RWPE2 (cell line): ENCODE results near the gene KLK12.

ENCODE experiments used
- ATAC-seq: fragments of 200-7000 bp; cut with Tn5 transposase; 3 replicates; pipeline ENCODE4 v1.9.1; 2021; ENCODE audit warnings: low read depth
- DNase-seq: peaks from one replicate; pipeline ENCODE4 v3.0.0-alpha.2; 2020; ENCODE audit warnings: low spot score
- H3K27ac ChIP-seq: fragments of 450-650 bp; 2 replicates; pipeline ENCODE4 v1.5.1; 2017; ENCODE audit warnings: mild to moderate bottlenecking; ENCODE audit not compliant: poor library complexity, severe bottlenecking
- H3K27me3 ChIP-seq: fragments of 250-450 bp; sonication (Bioruptor Pico); 2 replicates; pipeline ENCODE4 v1.5.1; 2021; ENCODE audit warnings: mild to moderate bottlenecking, moderate library complexity; ENCODE audit not compliant: insufficient read depth, poor library complexity, severe bottlenecking
- H3K36me3 ChIP-seq: fragments of 250-450 bp; sonication (Bioruptor Pico); 2 replicates; pipeline ENCODE4 v1.5.1; 2020; ENCODE audit warnings: low read depth, mild to moderate bottlenecking, moderate library complexity
- H3K4me1 ChIP-seq: fragments of 250-450 bp; sonication (Bioruptor Pico); 2 replicates; pipeline ENCODE4 v1.5.1; 2021; ENCODE audit warnings: mild to moderate bottlenecking, moderate library complexity; ENCODE audit not compliant: insufficient read depth, poor library complexity, severe bottlenecking
- H3K4me3 ChIP-seq: fragments of 250-450 bp; sonication (Bioruptor Pico); 2 replicates; pipeline ENCODE4 v1.5.1; 2021; ENCODE audit warnings: mild to moderate bottlenecking, moderate library complexity; ENCODE audit not compliant: severe bottlenecking
- H3K9me3 ChIP-seq: fragments of 250-450 bp; sonication (Bioruptor Pico); 2 replicates; pipeline ENCODE4 v1.5.1; 2021; ENCODE audit warnings: mild to moderate bottlenecking, moderate library complexity; ENCODE audit not compliant: severe bottlenecking
- TF ChIP-seq, protein P1 (sequence below): fragments of 450-650 bp; IDR thresholded peaks from one replicate; pipeline ENCODE4 v1.5.1; 2017; ENCODE audit warnings: mild to moderate bottlenecking, moderate library complexity; ENCODE audit not compliant: poor library complexity, severe bottlenecking

Gene KLK12

DNA sequence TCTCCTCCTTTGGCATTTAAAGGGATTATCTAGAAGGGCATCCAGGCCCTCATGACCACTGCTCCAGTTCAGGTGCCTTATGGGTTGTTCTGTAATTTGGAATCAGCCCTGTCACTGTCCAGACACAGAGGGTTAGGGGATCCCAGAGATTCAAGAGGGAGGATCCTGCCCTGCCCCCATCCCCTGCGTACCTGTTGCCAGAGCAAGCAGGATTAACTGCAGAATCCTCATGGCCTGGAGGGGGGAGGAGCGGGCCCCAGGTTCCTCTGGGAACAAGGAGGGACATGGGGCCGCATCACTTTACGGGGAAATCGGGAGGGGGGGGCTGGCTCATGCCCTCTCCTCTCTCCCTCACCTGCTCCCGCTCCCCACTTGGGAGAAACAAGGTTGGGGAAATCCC, 9.4 kb downstream of the KLK12 start:
- Histone ChIP-seq H3K27me3 (peaks cover 3% of the 10 kb centered on the region), H3K4me3 (no peak overlapping the region), H3K36me3 (no peaks in the 10 kb centered on the region), H3K27ac (no peak overlapping the region), H3K4me1 (no peaks in the 10 kb centered on the region), H3K9me3 (no peaks in the 10 kb centered on the region)
- ATAC-seq: no peak
- TF ChIP-seq, protein P1, sequence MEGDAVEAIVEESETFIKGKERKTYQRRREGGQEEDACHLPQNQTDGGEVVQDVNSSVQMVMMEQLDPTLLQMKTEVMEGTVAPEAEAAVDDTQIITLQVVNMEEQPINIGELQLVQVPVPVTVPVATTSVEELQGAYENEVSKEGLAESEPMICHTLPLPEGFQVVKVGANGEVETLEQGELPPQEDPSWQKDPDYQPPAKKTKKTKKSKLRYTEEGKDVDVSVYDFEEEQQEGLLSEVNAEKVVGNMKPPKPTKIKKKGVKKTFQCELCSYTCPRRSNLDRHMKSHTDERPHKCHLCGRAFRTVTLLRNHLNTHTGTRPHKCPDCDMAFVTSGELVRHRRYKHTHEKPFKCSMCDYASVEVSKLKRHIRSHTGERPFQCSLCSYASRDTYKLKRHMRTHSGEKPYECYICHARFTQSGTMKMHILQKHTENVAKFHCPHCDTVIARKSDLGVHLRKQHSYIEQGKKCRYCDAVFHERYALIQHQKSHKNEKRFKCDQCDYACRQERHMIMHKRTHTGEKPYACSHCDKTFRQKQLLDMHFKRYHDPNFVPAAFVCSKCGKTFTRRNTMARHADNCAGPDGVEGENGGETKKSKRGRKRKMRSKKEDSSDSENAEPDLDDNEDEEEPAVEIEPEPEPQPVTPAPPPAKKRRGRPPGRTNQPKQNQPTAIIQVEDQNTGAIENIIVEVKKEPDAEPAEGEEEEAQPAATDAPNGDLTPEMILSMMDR: no peak
- DNase-seq: no peak

DNA sequence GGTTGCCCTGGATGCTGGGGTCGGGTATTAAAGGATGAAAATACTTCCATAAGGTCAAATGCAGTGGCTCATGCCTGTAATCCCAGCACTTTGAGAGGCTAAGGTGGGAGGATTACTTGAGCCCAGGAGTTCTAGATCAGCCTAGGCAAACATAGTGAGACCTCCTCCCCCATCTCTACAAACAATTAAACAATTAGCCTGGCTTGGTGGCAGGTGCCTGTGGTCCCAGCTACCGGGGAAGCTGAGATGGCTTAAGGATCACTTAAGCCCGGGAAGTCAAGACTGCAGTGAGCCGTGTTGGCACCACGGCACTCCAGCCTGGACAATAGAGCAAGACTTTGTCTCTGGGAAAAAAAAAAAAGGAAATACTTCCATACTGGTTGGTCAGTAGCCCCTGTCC, 9.9 kb downstream of the KLK12 start:
- no peaks in the 10 kb centered on the region for H3K4me1 ChIP-seq
- no peak overlapping the region for H3K4me3 ChIP-seq
- TF ChIP-seq, protein P1: no peak
- H3K36me3 ChIP-seq: no peaks in the 10 kb centered on the region
- ATAC-seq (no peak), DNase-seq (no peak)
- no peaks in the 10 kb centered on the region for H3K9me3 ChIP-seq
- H3K27ac ChIP-seq: no peak overlapping the region
- H3K27me3 ChIP-seq: peaks cover 6% of the 10 kb centered on the region

DNA sequence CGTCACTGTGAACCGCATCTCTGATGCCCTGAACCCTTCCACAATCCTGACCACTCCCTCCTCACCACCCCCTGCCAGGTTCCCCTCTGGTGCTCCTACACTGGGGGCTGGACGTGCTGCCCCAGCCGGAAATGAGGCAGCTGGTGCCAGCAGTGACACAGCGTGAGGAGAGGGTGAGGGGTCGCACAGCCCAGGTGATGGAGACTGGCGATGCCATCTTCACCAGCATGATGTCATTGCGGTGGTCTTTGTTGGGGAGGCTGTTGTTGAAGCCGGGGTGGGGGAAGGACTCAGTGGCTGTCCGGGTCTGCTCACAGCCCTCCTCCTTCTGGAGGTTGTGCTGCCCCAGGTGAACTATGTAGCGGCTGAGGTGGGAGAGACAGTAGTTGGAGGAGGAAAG, 10.9 kb downstream of the KLK12 start:
- Histone ChIP-seq H3K36me3 (no peaks in the 10 kb centered on the region), H3K27ac (no peak overlapping the region), H3K9me3 (no peaks in the 10 kb centered on the region), H3K27me3 (peaks cover 14% of the 10 kb centered on the region), H3K4me3 (no peak overlapping the region), H3K4me1 (no peaks in the 10 kb centered on the region)
- TF ChIP-seq, protein P1: no peak
- ATAC-seq (no peak), DNase-seq (no peak)

DNA sequence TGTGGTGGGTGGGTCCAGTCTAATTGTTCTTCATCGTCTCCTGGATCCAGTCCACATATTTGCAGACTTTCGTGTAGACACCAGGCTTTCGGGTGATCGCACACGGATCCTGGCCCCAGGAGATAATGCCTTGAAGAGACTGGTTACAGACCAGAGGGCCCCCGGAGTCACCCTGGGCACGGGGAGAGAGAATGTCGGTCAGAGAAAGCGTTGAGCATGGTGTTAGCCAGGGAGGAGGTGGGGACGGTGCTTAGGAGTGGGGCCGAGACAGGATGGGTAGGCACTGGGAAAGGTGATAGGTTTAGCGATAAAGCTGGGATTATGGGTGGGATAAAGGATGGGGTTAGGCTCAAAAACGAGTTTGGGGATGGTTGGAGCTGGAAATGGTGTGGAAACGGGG, 12.3 kb downstream of the KLK12 start:
- no peaks in the 10 kb centered on the region for H3K4me1 ChIP-seq
- ATAC-seq (no peak), DNase-seq (no peak)
- no peak overlapping the region for H3K27ac ChIP-seq
- no peaks in the 10 kb centered on the region for H3K36me3 ChIP-seq
- no peaks in the 10 kb centered on the region for H3K9me3 ChIP-seq
- peaks cover 26% of the 10 kb centered on the region for H3K27me3 ChIP-seq
- no peak overlapping the region for H3K4me3 ChIP-seq
- TF ChIP-seq, protein P1: no peak

DNA sequence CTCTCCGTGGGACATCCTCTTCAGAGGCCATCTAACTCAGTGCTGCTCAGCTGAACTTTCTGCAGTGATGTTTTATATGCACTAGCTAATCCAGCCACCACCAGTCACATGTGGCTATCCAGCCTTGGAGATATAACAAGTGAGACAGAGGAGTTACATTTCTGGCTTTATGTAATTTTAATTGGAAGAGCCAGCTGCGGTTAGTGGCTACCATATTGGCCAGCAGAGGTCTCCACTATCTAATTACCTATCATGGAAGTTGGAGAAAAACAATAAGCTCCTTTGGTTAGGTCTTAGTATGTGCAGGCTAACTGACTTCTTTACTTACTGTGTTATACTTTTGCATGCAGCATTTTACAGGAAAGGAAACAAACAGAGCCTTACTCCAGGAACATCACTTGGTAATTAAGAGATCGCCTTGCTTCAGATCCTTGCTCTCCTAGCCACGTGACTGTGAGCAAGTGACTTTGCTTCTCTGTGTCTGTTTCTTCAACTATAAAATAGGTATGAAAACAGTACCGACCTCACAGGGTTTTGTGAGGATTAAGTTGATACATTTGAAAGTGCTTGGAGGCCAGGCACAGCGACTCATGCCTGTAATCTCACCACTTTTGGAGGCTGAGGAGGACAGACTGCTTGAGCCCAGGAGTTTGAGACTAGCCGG, 13.7 kb downstream of the KLK12 start:
- no peak overlapping the region for H3K4me3 ChIP-seq
- no peaks in the 10 kb centered on the region for H3K4me1 ChIP-seq
- no peak overlapping the region for H3K27ac ChIP-seq
- H3K27me3 ChIP-seq: peaks cover 34% of the 10 kb centered on the region
- H3K36me3 ChIP-seq: no peaks in the 10 kb centered on the region
- DNase-seq: no peak
- peak; percentile 48 for ATAC-seq
- TF ChIP-seq, protein P1: peak; percentile 79
- no peaks in the 10 kb centered on the region for H3K9me3 ChIP-seq
